ENCODE data around the gene PRPF40B.

PRPF40B gene

DNA sequence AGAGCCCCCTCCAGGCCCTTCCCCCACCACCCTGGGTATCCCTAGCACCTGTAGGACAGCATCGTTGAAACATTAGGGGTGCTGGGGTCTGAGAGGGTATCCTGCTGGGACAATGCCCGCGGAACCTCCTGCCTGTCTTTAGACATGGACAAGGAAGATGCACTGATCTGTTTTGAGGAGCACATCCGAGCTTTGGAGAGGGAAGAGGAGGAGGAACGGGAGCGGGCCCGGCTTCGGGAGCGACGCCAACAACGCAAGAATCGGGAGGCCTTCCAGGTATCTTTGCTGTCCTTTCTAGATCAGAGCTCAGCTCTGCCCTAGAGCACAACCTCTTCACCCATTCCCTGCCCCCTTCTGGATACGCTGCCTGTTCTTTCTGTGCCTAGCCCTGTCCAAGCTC lies 13.2 kb downstream of the PRPF40B start:
- no peak for DNase-seq

DNA sequence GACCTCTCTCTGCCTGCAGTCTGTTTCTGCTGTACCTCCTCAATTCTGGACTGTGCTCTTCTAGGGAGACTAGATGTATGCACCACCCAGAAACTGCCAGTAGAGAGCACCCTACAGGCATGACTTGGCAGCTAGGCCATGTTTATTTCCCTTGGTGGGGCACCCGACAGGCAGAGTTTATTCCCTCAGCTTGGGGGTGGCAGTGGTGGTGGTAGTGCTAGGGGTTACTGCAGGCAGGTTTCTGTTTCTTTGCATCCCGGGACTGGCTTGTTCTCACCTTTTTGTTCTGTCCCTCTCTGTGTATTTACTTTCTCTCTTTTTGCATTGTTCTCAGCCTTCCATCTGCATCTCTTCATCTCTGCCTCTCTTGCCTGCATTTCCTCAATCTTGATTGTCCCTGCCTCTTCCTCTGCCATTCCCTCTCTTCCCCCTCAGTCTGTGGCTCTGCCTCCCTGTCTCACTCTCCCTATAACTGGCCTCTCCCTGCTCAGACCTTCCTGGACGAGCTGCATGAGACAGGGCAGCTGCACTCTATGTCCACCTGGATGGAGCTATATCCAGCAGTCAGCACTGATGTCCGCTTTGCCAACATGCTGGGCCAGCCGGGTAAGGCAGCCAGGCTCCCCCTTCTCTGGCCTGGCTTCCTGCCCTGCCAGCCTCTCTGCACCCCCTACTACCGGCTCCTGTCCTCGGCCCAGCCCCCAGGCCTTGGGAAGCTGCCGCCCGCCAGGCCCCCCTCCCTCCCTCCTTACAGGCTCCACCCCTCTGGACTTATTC lies 13.8 kb downstream of the PRPF40B start:
- DNase-seq = peak; percentile 69

DNA sequence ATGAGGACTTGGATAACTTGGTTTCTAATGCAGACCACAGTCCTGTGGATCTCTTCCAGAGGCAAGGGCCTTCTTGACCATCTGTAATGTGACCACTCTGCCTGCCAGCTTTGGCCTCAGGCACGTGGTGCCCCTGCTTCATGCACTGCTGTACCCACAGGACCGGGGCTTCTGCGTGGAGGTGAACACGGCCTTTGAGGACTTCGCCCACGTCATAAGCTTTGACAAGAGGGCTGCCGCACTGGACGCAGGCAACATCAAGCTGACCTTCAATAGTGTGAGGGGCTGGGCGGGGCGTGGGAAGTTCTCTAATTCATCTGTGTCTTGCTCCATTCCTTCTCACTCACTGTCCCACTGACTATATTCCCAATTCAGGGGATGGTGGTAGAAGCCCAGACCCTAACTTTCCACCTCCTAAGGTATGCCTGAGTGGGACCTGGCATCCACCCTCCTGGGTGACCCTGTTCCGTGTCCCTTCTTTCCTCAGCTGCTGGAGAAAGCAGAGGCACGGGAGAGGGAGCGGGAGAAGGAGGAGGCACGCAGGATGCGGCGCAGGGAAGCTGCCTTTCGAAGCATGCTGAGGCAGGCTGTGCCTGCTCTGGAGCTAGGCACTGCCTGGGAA lies 18.5 kb downstream of the PRPF40B start:
- DNase-seq = no peak

DNA sequence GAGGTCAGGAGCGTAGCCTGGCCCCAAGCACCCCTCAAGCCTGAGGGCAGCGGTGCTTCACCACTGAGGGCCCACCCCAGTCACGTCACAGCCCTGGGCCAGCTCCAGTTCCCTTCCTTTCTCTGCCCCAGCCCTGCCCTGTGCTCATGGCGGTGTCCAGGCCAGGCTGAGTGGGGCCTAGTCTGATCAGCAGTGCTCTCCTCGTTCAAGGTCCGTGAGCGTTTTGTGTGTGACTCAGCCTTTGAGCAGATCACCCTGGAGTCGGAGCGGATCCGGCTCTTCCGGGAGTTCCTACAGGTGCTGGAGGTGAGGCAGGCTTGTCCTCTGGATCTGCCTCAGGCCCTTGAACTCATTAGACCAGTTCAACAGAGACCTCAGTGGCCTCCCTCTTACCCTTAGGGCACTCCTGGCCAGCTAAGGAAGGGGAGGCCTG lies 19.0 kb downstream of the PRPF40B start:
- no peak for DNase-seq

DNA sequence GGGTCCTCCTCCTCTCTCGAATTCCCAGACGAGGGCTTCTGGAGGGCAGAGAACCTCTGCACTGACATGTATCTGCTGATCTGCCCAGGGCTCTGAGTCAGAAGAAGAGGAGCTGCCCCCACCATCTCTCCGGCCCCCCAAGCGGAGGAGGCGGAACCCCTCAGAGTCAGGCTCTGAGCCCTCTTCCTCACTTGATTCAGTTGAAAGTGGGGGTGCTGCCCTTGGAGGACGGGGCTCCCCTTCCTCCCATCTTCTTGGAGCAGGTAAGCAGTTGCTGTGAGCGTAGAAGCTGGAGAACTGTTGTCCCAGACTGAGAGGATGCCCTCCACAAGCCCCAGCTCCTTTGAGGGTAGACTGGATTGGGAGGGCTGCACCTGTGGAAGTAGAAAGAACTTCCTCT lies 19.8 kb downstream of the PRPF40B start:
- DNase-seq = no peak

DNA sequence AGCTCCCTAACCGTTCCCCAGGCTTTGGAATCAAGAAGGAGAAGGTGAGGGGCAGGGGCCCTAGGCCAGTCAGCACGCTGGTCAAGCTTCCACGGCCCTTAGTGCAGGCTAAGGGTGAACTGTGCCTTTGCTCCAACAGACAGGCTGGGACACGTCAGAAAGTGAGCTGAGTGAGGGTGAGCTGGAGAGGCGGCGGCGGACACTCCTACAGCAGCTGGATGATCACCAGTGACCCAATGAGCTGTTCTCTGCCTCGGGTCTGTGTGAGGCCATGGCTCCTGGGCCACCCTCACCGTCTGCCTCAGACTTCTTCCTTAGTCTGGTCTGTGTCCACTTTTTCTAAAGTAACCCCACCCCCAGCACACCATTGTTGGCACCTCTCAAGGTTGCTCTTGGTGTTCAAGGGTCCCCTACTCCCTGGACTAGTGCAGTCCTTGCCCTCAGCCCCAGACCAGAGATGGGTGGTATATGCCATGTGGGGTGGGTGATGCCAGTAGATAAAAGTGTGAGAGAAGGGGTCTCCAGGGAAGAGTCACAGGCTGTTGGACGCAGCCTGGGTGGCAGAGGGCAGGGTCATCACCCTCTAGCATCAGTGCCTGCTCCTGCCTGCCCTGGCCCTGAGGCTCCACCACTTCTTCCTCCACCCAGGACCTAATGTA lies 20.7 kb downstream of the PRPF40B start:
- DNase-seq = no peak

DNA sequence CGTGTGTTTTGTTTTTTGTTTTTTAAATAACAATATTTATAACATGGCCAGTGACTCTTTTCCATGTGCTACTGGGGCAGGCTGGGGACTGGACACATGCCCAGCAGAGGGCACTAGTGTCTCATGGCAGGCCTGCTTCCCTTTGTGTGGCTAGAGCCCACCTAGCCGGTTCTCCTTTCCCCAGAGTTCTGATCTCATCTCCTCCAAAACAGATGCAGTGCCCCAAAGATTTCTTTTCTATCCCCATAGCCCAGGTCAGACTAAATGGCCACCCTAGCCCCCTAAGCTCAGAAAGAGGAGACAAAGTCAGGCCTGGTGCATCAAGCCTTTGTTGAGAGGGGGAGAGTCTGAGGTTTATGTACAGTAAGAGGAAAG lies 21.2 kb downstream of the PRPF40B start:
- DNase-seq = peak; percentile 69

DNA sequence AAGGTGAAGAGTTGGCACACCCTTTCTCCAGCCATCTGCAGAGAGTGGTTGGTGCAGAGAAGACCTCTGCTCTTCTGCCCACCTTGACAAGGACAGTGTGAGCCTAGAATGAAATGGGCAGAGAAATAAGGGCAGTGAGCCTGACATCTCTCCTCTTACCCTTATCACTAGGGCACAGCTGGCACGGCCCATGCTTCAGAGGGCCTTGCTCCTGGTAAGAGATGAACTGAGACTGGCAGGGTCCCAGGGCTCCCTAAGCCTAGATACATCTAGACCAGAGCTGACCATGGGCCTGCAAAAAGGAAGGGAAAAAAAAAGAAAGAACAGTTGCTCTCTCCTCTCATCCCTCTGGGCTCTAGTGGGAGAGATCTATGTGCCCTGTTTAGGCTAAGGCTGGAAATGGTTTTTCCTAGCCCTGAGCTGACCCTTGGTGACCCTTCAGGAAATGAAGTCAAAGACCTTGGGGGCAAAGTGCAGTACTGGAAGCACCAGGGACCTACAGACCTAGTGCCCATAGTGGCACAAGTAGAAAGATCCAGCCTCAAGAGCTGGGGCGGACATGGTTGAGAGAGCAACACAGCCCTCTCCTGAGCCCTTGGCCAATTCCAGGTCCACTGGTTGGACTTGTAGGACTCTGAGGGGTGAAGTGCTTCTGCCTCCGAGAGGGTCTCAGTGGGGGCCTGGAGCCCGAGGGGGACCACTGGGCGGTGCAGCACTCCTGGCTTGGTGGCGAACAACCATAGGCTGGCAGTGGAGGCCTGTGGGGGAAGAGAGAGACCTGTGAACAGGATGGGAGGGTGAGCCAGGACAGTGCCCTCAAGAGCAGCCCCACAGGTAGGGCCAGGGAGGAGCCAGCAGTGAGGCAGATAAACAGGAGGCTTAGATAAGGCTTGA lies 22.0 kb downstream of the PRPF40B start:
- DNase-seq = no peak

DNA sequence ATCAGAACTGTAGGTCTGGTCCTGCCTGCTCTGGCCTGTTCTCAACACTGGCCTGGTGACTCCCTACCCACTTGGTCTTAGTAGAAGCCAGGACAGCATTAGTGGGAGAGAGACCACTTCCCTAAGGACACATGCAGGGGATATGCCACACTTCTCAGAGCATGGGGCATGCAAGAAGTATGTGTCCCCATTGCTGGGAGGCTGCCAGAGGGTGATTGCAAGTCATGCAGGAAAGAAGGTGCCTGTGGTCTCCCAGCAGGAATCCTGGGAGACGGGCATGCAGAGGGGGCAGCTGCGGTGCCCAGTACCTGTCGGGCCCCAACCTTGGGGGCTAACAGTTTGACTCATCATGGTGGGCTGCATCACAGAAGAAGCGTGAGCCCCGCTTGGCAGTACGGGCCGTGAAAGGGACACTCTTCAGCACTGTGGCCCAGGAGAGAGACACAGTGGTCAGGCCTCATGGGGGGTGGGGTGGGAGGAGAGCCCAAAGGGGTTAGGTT lies 23.0 kb downstream of the PRPF40B start:
- DNase-seq = no peak

DNA sequence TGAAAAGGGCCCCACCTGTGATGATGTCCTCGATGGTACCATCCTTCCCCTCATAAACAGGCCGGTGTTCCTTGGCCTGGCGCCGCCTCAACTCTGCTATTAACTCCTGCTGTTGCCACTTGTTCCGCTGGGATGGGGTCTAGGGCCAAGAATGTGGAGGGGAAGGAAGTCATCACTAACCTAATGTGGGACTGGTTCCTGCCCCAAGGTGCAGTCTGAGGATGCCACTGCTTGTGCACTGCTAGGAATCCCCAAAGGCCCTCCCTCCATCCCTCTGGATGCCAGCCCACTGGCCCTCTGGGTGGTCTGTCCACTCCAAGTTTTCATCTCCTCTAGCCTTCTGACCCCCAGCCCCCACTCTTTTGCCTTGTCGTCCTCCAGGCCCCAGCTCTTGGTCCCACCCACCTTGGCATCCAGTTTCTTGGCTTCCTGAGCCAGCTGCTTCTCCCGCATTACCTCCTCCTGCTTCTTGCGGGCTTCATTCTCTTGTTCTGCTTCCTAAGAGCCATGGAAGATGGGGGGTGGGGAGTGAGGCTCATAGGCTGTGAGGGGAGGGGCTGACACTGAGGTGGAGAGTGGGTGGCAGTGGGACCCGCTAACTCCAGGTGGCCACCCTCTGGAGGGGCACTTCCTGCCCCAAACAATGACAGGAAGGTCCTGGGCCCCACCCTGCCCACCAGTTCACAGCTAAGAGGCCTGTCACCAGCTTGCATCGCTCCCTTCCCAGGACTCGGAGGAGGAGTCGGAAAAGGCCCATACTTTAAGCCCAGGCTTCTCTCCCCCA lies 23.7 kb downstream of the PRPF40B start:
- DNase-seq = no peak

DNA sequence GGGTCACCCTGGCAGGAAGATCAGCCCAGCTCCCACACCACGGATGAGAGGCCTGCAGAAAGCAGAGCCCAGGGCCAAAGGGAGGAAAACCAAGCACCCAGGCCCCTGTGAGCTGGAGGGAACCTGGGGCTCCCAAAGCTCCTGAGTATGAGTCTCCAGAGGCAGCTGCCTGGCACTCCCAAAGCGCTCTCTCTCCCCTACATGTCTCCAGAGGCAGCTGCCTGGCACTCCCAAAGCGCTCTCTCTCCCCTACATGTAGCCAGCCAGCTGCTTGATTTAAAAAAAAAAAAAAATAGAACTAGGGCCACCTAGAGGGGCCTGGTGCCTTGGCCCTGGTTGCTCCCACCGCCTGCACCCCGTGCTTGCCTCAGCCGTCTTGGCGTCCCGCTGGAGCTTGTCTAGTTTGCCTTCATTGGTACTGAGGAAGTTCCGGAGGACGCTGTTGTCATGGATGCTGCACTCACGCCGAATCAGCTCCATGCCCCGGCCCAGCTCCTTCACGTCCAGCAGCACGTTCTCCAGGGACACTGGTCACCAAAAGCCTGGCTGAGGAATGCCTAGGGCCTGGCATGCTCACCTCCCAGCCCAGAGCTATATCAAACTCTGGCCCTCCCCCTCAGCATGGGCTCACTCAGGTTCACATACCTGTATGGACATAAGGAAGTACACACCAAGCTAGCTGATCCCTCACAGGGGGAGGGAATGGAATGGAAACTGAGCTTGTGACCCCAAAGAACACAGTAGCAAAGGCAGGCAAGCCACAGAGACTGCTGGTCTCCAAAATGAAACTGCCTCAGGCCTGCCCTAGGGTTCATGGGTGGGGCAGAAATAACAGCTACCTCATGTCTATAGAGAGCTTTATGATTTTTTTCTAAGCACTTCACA lies 24.7 kb downstream of the PRPF40B start:
- DNase-seq = no peak

DNA sequence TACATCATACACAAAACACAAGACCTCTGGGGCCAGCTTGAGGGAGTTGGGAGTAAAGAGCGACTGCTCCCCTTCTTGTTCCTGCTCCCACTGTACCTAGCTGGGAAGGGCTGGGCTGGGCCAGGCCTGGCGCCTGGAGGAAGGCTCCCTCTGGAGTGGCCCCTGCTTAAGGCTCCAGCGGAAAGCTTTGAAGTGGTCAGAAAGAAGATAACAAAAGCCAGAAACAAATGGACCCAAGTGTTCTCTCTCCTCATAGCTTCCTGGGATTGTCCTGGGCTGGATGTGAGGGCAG lies 25.3 kb downstream of the PRPF40B start:
- DNase-seq = no peak

DNA sequence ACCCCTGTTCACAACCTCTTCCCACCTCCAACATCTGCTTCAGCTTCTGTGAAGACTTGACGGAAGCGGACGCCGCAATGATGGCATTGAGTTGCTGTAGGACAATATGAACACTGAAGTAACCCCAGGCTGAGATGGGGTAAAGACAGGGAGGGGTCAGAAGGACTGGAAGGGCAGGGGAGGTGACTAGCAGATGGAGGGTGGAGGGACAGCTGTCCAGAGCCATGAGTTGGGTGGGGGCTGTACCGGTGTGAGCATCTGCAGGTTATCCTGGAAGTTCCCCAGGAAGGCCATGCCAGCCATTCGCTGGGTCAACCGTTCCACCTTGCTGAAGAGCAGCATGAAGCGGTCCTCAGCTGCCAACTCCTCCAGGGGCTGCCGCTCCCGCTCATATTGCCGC lies 26.1 kb downstream of the PRPF40B start:
- no peak for DNase-seq

DNA sequence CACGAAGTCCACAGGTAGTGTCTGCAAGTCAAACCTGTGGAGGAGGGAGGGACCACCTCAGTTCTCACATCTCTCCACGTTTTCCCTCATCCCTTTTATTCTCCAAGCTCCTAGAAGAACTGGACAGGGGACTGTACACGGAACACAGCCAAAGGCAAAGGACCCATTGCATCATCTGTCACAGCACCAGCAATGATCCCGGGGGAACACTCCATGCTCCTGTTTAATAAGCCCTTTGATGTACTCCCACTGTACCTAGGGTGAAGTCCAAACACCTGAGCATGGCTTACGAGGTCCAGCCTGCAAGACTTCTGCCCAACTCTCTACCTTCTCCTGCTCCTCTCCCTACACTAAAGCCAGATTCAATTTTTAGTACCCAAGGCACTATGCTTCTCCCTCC lies 26.5 kb downstream of the PRPF40B start:
- DNase-seq = no peak

DNA sequence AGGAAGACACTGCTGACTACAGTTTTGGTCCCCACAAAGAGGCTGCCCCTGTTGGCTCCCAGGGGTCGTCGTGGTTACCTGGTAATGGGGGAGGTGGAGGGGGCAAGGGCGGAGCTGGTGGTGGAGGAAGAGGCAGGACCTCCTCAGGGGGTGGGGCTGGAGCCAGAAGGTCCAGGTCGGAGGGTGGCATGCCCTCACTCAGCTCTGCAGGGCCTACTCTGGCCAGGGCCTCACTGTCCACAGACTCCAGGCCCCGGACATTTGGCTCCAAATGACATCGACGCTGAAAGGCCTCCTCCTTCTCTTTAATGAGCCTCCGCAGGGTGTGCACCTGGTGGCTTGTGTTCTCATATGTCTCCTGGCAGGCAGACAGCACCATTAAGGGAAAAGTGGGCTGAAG lies 28.5 kb downstream of the PRPF40B start:
- DNase-seq = no peak

DNA sequence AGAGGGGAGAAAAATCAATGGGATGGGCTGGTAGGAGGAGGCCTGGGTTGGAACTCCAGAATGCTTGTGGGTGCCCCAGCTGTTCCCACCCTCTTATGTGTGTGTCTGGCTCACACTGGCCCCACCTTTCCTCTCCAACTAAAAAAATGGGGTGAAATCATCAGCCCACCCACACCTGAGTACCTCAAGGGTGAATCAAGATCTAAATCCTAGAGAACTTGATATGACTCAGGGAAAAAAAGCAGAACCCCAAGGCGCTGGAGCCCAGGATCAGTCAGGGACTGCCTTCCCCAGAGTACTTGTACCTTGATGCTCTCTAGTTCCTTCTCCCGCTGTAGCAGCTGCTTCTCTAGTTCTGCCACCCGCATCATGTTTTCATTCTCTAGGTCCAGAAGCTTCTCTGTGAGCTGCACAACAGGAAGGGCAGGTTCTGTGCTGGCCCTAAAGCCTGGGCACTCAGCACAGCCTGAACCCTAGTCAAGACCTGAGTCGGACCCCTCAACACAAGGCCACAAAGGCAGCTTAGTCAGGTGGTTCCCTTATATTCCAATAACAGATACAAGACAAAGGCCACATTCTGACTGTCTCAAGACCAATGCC lies 29.7 kb downstream of the PRPF40B start:
- DNase-seq = no peak

DNA sequence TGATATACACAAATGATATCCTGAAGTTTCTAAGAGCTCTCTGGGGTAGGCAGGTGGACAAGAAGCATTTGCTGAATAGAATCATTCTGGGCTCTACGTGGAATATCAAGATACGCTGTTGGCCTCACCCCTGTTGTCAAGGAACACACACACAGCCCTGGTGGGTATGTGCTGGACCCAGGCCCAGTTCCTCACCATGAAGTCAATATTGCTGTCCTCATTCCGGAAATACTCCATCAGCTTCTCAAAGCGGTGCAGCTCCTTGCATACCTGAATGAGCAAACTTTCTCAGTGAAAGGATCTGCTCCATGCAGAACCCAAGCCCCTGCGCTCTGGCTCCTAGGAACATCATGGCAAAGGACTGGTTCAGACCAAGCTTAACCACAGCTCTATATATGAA lies 31.4 kb downstream of the PRPF40B start:
- DNase-seq = no peak

DNA sequence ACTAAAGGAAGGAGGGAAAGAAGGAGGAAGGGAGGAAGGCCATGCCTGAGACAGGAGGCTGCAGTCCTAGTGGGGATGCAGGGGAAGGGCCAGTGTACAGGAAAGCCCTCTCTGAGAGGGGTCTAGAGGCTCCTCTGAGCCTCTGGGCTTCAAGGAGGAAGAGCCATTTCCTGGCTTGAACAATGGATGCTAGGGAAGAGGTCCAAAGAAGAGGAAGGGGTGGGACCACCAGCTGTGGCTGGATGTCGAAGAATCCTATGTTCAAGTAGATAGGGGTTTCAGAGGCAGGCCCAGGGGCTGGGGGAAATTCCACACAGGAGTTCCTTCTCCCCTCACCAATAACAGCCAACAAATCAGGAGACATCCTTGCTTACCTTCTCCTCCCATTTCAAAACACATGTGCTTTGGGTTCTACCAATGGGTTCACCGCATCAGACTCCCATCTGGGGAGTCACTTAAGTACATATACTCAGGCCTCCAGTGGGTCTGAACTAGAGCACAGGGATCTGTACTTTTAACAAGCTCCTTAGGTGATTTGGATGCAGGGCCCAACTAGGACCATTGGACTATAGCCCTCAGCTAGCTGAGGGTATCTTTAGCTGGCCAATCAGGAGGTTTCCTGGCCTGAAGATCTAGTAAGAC lies 32.4 kb downstream of the PRPF40B start:
- no peak for DNase-seq

DNA sequence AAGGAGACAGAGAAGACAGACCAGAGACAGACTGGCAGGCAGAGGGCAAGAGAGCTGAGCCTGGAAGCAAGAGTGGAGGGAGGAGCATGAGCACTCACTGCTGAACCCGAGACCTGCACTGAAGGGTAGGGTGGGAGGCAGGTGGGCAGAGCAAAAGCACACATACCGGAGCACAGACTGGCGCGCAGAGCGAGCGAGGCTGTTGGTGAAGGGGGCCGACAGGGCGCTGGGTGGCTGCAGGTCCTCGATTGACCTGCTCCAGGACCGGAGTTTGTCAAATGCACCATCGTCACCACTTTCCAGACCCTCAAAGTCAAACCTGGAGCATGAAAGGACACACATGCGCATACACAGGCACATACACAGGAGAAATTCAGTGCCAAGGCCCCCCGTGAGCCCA lies 34.9 kb downstream of the PRPF40B start:
- DNase-seq = no peak

DNA sequence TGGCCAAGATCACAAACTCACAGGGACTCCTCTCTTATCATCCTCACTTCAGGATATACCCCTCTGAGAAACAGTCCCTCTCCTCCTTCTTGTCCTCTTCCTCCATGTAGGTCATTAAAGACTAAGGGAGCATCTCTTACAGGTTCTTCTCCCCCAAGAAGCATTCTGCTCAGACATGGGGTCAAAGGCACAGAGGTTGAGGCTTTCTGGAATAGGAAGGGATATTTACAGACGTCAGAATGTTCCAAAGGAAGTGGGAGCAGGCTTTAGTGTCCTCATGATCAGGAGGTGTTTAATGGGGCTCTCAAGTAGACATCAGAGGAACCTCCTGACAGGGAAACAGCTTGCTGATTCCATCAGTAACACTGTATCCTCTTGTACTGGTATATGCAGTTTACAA lies 36.4 kb downstream of the PRPF40B start:
- DNase-seq = no peak
